GM03348 (cell line): ENCODE results near the gene DCUN1D4.
"Not testable (repeated sequence)": the region's sequence is repeated elsewhere in the genome, so short reads cannot be mapped to it uniquely, and the experiment has no call there.

Experiments used
- DNase-seq: peaks from one replicate; pipeline ENCODE4 v3.0.0; 2012; ENCODE audit warnings: low spot score

DCUN1D4 gene

GRCh38 chr4:51855270-51855669, 12.3 kb downstream of the DCUN1D4 start:
- no peak for DNase-seq

- no peak for DNase-seq
These were observed 12.8 kb downstream of the DCUN1D4 start for GRCh38 chr4:51855751-51856150.

DNA sequence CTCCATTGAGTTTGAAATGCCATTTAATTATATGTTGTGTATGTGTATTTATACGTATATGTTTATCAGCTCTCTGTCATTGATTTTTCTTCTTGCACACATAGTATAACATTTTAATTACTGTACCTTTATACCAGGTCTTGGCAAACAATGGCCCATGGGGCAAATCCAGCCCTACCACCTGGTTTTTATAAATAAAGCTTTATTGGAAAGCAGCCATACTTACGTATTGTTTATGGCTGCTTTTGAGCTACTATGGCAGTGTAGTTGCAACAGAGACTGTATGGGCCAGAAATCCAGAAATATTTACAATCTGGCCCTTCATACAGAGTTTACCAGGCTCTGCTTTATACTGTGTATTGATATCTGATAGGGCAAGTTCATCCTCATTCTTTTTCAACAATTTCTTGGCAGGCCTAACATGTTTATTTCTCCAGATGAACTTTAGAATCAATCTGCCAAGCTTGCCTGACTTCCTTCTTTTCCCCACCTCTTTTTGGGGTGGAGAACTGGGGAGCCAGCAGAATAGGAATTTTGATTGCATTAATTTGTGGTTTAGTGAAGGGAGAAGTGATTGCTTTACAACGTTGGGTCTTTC, 15.8 kb downstream of the DCUN1D4 start:
- peak; percentile 21 for DNase-seq

GRCh38 chr4:51859476-51860031, 16.6 kb downstream of the DCUN1D4 start:
- no peak for DNase-seq

GRCh38 chr4:51862199-51862598, 19.2 kb downstream of the DCUN1D4 start:
- no peak for DNase-seq

DNA sequence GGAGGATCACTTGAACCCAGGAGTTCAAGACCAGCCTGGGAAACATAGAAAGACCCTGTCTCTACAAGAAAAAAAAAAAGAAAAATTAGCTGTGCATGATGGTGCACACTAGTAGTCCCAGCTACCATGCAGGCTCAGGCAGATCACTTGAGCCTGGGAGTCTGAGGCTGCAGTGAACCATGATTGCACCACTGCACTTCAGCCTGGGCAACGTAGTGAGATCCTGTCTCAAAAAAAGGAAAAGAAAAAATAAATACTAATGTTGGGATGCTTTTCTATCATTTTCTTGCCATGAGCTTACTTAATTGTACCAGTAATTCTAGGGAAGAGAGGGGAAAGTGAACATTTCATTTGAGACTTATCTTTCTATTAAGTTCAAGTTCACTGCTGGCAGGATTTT, 19.8 kb downstream of the DCUN1D4 start:
- no peak for DNase-seq

DNA sequence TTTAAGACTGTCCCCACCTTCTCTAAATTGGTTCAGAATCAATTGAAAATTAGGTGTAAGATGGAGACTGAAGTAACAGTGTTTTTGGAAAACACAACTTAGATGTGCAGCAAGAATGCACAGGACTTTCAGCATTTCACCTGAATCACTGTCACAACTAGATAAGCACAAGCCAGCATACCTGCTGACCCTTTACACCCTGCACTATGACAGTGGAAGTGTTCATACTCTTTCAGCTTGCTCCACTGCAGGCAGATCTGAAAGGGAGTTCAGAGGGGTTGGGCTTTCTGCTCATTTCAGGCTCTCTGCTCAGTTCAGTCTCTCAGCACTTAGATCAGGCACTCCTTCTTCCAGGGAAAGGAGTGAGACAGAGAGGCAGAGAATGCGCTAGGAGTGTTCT, 22.8 kb downstream of the DCUN1D4 start:
- DNase-seq = no peak

DNA sequence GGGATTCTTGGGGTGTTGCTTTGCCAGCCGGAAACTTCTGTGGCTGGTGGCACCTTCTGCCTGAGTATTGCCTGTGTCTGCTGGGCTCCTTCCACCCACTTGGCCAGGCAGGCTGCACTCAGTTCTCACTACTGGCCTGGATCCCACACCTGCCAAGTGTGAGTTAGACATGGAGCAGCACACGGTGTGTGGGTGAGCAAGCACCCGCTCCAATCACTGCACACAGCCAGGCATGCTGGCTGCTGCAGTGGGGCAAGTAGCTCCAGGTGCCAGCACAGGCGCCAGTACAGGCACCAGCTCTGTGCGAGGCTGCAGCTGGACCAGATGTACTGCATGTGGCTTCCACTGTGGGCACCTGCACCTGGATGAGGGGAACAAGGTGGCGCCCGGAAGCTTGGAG, 23.9 kb downstream of the DCUN1D4 start:
- no peak for DNase-seq

GRCh38 chr4:51867689-51868448, 24.9 kb downstream of the DCUN1D4 start:
- DNase-seq = no peak

GRCh38 chr4:51868449-51868847, 25.5 kb downstream of the DCUN1D4 start:
- DNase-seq = no peak

- DNase-seq = no peak
These were observed 27.7 kb downstream of the DCUN1D4 start for GRCh38 chr4:51870441-51871188.

DNA sequence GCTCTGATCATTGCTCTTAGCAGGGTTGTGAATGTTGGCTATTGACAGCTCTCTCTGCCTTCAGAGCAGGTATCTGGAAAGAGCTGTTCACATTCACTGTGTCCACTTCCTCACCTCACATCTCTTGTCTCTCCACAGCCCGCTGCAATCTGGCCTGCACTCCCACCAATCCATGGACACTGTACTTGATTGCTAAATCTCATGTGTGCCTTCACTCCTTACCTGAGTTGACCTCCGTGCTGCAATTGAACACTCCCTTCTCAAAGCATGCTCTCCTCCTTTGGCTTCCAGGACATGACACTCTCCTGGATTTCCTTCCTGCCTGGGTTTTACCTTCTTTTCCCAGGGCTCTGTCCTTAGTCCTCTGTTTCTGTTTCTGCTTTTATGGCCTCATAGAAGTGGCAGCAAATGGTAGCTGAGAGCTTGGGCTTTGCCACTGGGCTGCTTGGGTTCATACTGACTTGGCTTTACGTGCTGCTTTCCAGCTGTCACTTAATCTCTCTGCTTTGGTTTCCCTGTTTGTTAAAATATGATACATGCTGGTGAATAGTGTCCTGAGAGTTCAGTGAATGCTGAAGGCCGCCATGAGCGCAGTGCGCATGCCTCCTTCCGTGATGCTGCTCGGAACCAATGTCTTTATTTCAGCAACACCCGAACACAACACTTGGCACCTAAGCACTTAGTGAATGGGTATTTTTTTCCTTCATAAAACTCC, 29.5 kb downstream of the DCUN1D4 start:
- no peak for DNase-seq

GRCh38 chr4:51874551-51874950, 31.6 kb downstream of the DCUN1D4 start:
- no peak for DNase-seq

DNA sequence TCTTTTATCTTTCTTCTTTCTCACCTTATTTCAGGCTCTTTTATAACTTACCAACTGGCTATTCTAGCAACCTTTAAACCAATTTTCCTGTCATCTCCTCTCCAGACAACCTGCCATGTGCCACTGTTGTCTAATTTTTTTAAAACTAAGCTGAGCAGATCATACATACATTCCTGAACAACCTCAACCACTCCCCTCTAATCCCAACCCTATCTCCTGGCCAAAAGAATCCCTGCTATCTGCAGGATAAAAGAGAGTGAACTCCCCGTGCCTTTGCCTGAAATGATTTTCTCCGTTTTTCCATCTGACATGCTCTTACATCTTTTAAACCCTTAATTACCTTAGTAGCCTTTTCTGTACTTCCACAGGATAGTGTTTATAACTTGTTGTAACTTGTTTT, 35.5 kb downstream of the DCUN1D4 start:
- DNase-seq = no peak

- DNase-seq = no peak
These were observed 37.3 kb downstream of the DCUN1D4 start for GRCh38 chr4:51880016-51880915.

DNA sequence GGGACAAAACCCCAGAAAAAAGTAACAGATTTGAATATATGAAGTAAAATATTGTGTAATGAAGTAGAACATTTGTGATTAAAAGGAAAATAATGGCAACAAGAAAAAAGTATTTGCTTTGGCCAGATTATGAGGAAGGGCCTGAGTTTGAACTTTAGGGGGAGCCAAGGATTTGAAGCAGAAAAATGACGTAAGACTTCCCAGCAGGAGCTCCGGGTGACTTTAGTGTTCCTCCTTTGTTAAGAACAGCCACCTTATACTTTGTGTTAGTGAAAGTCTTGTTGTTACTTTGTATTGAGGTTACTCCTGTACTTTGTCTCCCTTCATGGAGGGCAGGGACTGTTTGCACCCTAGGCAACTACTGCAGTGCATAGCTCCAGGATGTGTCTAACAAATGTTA, 41.1 kb downstream of the DCUN1D4 start:
- DNase-seq = no peak

DNA sequence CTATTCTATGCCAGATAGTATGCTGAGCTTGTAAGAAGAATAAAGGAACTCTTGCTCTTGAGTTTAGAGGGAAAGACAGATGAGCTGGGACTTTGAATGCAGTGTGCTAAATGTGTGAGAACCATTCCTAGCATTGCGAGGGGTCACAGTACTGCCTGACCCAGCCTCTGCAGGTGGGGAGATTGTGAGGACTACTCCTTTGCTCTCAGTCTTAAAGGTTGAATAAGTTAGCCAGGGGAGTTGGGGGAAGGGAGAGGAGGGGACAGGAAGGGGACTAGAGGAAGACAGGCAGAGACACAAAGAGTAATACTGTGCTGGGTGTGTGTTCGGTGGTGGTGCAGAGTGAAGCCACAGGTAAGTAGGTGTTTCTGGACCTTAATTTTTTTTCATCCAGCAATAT, 41.7 kb downstream of the DCUN1D4 start:
- no peak for DNase-seq

DNA sequence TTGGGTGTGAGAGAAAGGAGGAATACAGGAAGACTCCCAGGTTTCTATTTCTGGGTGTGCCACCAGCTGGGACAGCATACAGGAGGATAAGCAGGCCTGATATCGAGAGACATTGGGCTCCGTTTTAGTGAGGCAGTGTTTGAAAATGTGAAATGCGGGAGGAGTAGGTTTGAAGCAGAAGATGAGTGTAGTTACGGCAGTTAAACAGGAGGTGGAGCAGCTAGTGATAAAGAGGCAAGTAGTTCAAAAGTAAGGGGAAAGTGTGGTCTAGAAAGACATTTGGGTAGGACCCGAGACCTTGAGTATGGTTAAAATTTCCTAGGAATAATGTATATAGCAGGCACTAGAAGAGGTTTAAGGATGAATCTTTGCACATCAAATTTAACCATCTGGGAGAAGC, 42.4 kb downstream of the DCUN1D4 start:
- peak; percentile 50 for DNase-seq

DNA sequence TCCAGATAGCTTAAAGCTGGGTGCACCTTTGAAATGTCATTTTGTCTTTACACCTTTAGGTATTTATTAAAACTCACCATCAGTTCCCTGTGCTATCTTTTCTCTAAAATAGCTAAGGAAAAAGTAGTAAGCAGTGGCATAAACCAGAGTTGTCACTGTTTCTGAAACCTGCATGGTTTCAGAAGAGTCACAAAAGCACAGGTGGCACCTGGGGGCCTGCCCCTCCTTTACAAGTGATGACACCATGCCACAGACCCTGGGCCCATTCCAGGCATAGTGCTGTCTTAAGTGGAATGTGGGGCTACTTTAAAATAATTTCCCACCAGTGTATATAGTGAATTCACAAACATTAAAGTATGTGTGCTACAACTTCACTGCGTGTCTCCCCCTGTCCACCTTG, 47.8 kb downstream of the DCUN1D4 start:
- DNase-seq = no peak

DNA sequence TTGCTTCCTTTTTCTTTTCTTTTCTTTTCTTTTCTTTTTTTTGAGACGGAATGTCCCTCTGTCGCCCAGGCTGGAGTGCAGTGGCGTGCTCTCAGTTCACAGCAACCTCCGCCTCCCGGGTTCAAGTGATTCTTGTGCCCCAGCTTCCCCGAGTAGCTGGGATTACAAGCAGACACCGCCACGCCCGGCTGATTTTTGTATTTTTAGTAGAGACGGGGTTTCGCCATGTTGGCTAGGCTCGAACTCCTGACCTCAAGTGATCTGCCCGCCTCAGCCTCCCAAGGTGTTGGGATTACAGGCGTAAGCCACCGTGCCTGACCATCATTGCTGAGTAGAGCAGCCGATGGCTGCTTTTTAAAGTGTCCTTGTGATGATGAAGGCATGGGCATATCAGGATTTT, 50.4 kb downstream of the DCUN1D4 start:
- DNase-seq = not testable (repeated sequence)

GRCh38 chr4:51894059-51894645, 51.2 kb downstream of the DCUN1D4 start:
- peak; percentile 18 for DNase-seq
